Panc1 (cell line): Measurements from ENCODE around the gene STPG1.
A peak's percentile ranks its signal among the peaks of the same experiment; 100 is the strongest.

Experiments
- CTCF ChIP-seq: fragments of 450-650 bp; IDR thresholded peaks from 2 replicates; pipeline ENCODE4 v1.5.1; 2017; ENCODE audit warnings: mild to moderate bottlenecking
- POLR2AphosphoS5 ChIP-seq: IDR thresholded peaks from 2 replicates; pipeline ENCODE4 v1.6.1; 2012; ENCODE audit warnings: mild to moderate bottlenecking, low read depth, low read length, moderate library complexity
- TCF7L2 ChIP-seq: IDR thresholded peaks from 2 replicates; pipeline ENCODE4 v1.6.1; 2011; ENCODE audit warnings: mild to moderate bottlenecking, low read depth, low read length, inconsistent platforms
- TF ChIP-seq, protein P1 (sequence below), 2 experiments: IDR thresholded peaks; 2 replicates each; pipeline ENCODE4 v1.6.1; 2011 to 2012; ENCODE audit warnings: low read depth in 2 of 2, control low read depth in 1 of 2, low read length in 1 of 2, mild to moderate bottlenecking in 1 of 2, moderate library complexity in 1 of 2; ENCODE audit not compliant: insufficient read depth in 1 of 2

- TF ChIP-seq CTCF (no peak), TCF7L2 (peak; percentile 72), POLR2AphosphoS5 (no peak)
- TF ChIP-seq, protein P1, sequence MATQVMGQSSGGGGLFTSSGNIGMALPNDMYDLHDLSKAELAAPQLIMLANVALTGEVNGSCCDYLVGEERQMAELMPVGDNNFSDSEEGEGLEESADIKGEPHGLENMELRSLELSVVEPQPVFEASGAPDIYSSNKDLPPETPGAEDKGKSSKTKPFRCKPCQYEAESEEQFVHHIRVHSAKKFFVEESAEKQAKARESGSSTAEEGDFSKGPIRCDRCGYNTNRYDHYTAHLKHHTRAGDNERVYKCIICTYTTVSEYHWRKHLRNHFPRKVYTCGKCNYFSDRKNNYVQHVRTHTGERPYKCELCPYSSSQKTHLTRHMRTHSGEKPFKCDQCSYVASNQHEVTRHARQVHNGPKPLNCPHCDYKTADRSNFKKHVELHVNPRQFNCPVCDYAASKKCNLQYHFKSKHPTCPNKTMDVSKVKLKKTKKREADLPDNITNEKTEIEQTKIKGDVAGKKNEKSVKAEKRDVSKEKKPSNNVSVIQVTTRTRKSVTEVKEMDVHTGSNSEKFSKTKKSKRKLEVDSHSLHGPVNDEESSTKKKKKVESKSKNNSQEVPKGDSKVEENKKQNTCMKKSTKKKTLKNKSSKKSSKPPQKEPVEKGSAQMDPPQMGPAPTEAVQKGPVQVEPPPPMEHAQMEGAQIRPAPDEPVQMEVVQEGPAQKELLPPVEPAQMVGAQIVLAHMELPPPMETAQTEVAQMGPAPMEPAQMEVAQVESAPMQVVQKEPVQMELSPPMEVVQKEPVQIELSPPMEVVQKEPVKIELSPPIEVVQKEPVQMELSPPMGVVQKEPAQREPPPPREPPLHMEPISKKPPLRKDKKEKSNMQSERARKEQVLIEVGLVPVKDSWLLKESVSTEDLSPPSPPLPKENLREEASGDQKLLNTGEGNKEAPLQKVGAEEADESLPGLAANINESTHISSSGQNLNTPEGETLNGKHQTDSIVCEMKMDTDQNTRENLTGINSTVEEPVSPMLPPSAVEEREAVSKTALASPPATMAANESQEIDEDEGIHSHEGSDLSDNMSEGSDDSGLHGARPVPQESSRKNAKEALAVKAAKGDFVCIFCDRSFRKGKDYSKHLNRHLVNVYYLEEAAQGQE (IDR thresholded peaks at IDR 0.05; ENCODE audit: insufficient read depth in 1 of 2, low read depth in 2 of 2, low read length in 1 of 2) = no peak
Measured at GRCh38 chr1:24374891-24375786, 38.4 kb downstream of the STPG1 start.
